MV-4-11 (cell line): Measurements from ENCODE around the gene ROPN1.
A peak's percentile ranks its signal among the peaks of the same experiment; 100 is the strongest.
"Not testable (repeated sequence)": the region's sequence is repeated elsewhere in the genome, so short reads cannot be mapped to it uniquely, and the experiment has no call there.

ENCODE experiments used
- DNase-seq: peaks from one replicate; lab custom pipeline; 2025; lab: John Stamatoyannopoulos, UW

Gene ROPN1

GRCh38 chr3:123997543-123997942 lies 5.6 kb upstream of the ROPN1 start:
- no peak for DNase-seq

GRCh38 chr3:123993818-123994217 lies 1.9 kb upstream of the ROPN1 start:
- DNase-seq = no peak

- no peak for DNase-seq
Measured at GRCh38 chr3:123986427-123986826, 5.5 kb downstream of the ROPN1 start.

GRCh38 chr3:123984957-123985356 lies 7.0 kb downstream of the ROPN1 start:
- DNase-seq = no peak

- no peak for DNase-seq
Measured at GRCh38 chr3:123984350-123984749, 7.6 kb downstream of the ROPN1 start.

- DNase-seq = not testable (repeated sequence)
Measured at GRCh38 chr3:123981317-123981716, 10.6 kb downstream of the ROPN1 start.

- DNase-seq = no peak
Measured at GRCh38 chr3:123980539-123980938, 11.4 kb downstream of the ROPN1 start.

GRCh38 chr3:123979525-123980501 lies 12.1 kb downstream of the ROPN1 start:
- not testable (repeated sequence) for DNase-seq

- not testable (repeated sequence) for DNase-seq
Measured at GRCh38 chr3:123976904-123977303, 15.0 kb downstream of the ROPN1 start.

GRCh38 chr3:123976181-123976898 lies 15.6 kb downstream of the ROPN1 start:
- DNase-seq = not testable (repeated sequence)

- not testable (repeated sequence) for DNase-seq
Measured at GRCh38 chr3:123975030-123975429, 16.9 kb downstream of the ROPN1 start.

- DNase-seq = no peak
Measured at GRCh38 chr3:123971406-123971805, 20.5 kb downstream of the ROPN1 start.

GRCh38 chr3:123967260-123967659 lies 24.7 kb downstream of the ROPN1 start:
- DNase-seq = not testable (repeated sequence)

- DNase-seq = not testable (repeated sequence)
Measured at GRCh38 chr3:123966799-123967198, 25.1 kb downstream of the ROPN1 start.

GRCh38 chr3:123964793-123965192 lies 27.1 kb downstream of the ROPN1 start:
- not testable (repeated sequence) for DNase-seq

- DNase-seq = no peak
Measured at GRCh38 chr3:123961508-123961856, 30.4 kb downstream of the ROPN1 start.

GRCh38 chr3:123960781-123961507 lies 31.0 kb downstream of the ROPN1 start, which contains the start of gene CCDC14:
Gene CCDC14 (minus strand): TSS chr3:123961229. CDS start chr3:123961173, 56 bp downstream.
- peak; percentile 91 for DNase-seq

- DNase-seq = no peak
Measured at GRCh38 chr3:123953735-123954134, 38.2 kb downstream of the ROPN1 start.

- DNase-seq = no peak
Measured at GRCh38 chr3:123952844-123953520, 38.9 kb downstream of the ROPN1 start.

- DNase-seq = no peak
Measured at GRCh38 chr3:123951522-123952447, 40.1 kb downstream of the ROPN1 start.
